SIG-M5 (cell line): Measurements from ENCODE around the gene THYN1.
"Not testable (repeated sequence)": the region's sequence is repeated elsewhere in the genome, so short reads cannot be mapped to it uniquely, and the experiment has no call there.

Experiments used
- DNase-seq: peaks from one replicate; lab custom pipeline; 2025; lab: John Stamatoyannopoulos, UW

The THYN1 gene

DNA sequence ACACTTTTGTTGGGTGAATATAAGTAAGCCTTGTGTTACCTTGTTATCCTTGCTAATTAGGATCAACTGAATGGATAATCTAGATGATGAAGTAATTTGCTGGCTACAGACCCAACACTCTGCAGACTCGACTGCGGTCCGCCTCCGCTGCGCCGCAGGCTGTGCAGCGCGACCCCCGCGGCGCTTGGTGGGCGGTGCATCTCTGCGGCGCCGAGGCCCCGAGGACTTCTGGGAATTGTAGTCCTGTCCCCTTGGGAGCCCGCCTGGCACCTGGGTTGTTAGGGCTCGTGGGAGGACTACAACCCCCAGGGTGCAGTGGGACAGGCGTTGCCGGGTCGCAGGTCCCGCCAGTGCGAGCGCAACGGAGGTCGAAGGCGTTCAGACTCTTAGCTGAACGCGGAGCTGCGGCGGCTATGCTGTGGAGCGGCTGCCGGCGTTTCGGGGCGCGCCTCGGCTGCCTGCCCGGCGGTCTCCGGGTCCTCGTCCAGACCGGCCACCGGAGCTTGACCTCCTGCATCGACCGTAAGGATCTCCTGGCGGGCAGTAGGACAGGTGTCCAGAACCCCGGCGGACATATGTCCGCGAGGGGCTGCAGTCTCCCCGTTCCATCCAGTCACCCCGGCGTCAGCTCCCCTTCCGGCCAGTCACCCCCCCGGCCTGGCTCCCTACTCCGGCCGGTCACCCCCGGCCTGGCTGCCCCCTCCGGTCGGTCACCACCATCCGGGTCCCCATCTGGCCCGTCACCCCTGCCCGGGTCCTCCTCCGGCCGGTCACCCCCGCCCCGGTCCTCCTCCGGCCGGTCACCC is at the start of gene THYN1, which contains the start of gene ACAD8:
TSS of gene THYN1 (minus strand) at position 165 of the 806 bp plus-strand sequence. CDS start 470 bp downstream, outside the sequence.
TSS of gene ACAD8 (plus strand) at position 381 of the 806 bp plus-strand sequence. CDS start at position 414, 33 bp downstream.
- peak; percentile 66 for DNase-seq

DNA sequence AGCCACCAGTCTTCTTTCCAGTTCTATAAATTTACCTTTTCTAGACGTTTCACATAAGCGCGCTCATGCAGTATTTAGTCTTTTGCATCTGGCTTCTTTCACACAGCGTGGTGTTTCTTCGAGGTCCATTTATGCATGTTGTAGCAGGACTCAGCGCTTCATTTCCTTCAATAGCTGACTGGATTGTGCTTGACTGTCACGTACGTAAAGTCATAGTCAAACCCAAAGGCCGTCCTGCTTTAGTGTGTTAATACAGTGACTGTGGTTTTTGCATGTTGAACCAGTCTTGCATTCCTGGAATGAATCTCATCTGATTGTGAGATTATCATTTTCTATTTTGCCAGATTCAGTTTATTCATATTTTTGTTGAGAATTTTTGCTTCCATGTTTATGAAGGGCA is 41.5 kb upstream of the THYN1 start:
- DNase-seq = no peak

DNA sequence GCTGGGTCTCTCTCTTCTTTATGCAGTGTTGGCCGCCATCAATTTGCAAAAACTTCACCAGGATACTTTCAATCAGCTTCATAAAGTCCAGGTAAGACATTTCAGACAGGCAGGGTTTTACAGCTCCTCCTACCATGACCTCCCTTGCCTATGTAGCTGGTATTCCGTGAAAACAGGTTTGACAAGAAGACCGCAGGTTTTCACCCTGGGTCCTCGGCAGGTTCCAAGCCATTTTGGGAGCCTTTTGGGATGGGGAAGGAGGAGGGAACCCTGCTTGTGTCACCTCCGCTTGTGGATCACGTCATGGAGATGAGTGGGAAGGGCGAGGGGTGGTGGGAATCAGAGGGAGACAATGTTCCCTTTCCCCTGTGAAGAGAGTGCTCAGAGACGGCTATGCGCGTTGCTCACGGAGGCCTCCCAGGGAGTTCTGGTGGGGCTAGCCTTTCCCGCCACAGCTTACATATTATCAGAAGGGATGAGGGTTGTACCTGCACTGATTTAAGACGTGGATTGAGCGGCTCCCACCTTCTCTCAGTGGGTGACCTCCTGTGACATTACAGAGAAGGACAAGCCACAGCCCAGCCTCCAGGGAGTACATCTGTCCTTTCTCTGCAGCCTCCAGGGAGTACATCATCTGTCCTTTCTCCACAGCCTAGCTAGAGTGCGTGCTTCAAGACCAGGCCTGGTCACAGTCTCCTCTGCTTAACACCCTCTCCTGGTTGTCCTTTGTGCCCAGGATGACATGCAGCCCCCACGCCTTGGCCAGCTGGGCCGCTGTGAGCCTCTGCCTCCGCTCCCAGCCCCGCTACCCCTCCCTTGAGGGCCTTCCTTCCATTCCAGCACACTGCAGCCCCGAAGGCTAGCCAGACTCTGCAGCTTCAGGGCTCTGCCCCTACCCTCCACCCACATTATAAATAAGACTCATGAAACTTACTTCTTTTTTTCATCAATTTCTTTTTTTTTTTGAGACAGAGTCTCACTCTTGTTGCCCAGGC is 40.3 kb upstream of the THYN1 start:
- no peak for DNase-seq

DNA sequence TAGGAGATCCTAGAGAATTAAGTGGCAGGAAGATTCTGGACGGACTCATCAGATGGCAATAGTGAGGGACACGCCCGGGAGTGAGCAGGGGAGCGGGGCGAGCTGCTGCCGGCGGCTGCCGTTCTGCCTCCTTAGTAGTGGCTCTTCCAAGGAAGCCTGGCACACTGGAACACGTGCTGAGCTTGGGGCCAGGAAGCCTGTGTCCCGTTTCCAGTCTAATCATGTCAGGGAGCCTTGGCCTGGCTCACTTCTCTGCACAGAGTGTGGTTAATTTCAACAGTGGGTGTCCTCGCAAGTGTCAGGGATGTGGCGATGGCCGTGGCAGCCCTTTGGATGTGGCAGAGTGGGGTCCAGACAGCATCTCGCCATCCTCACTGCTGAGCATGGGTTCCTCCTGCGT is 39.5 kb upstream of the THYN1 start:
- no peak for DNase-seq

DNA sequence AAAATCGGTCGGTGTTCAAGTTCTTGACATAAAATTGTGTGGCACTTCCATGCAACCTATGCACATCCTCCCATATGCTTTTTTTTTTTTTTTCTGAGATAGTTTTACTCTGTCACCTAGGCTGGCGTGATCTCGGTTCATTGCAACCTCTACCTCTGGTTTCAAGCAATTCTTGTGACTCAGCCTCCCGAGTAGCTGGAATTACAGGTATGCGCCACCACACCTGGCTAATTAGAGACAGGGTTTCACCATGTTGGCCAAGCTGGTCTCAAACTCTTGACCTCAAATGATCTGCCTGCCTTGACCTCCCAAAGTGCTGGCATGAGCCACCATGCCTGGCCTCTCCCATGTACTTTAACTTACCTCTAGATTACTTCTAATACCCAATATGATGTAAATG is 38.0 kb upstream of the THYN1 start:
- DNase-seq = no peak

DNA sequence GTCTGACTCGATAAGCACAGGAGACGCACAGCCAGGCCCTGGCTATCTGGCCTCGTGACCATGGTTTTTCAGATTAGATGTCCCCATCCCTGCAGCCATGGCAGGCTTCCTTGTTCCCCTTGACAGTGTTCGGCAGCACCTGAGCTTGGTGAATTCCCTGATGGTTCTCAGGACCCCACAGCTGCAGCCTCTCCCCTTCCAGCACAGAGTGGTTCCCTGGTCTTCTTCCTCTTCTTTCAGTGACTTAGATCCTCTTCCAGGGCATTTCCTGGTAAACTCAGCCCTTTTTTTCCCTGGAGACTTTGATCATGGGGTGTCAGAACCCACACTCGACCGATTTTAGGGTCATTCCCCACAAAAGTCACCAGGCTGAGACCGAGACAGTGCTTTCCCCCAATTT is 37.5 kb upstream of the THYN1 start:
- no peak for DNase-seq

DNA sequence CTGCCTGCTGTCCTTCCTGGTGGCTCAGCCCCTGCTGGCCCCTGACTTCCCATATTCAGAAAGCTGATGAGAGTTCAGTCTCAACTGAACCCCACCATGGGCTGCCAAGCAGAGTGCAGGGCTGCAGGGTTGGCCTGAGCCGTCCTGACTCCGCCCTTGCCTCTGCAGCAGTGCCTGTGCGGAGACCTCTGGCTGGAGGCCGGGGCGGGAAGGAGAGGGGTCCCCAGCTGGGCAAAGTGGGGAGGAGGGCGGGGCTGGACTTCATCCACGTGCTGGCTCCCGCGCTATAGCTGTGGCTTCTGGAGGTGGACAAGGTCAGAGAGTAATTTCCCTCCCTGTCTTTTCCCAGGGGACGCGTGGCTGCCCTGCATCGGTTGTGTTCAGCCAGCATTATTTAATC is 36.6 kb upstream of the THYN1 start:
- DNase-seq = no peak

DNA sequence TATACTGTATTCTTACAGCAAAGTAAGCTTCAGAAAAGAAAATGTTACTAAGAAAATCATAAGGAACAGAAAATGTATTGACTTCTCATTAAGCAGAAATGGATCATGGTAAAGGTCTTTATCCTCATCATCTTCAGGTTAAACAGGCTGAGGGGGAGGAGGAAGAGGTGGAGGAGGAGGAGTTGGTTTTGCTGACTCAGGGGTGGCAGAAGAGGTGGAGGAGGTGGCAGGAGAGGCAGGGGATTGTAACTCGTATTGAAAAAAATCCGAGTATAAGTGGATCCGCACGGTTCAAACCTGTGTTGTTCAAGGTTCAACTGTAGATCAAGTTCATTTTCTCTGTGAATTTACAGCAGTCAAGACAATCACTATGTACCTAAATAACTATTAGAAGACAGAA is 36.0 kb upstream of the THYN1 start:
- no peak for DNase-seq

DNA sequence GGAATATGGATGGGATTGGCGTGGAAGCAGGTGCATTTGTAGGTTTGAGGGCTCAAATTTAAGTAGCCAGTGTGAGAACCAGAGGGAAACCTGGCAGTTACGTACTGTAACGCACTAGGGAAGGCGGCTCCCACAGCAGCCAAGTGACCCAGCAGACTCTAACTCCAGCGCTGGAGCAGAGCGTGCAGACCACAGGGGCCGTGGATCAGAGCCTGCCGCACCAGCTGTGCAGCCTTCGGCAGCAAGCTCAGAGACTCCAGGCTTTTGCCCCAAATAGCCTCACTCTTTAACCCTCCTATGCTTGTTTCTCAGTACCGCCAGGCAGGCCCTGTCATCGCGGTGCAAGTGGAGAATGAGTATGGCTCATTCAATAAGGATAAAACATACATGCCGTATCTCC is 35.3 kb upstream of the THYN1 start:
- DNase-seq = no peak

DNA sequence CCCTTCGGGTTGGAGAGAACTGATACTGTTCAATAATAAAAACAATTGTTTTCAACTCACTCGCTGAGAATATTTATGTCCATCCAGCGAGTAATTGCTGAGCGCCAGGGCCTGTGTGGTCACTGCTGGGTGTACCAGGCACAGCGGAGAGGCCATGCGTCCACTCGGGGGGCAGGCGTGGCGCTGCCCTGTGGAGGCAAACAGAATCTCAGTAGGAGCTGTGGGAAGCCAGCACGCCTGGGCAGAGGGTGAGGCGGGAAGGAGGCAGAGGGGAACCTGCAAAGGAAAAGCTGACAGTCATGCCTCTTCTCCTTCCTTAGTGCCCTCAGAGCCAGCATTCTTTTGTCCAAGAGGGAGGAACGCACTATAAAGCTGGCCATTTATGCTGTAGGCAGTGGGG is 34.4 kb upstream of the THYN1 start:
- no peak for DNase-seq

DNA sequence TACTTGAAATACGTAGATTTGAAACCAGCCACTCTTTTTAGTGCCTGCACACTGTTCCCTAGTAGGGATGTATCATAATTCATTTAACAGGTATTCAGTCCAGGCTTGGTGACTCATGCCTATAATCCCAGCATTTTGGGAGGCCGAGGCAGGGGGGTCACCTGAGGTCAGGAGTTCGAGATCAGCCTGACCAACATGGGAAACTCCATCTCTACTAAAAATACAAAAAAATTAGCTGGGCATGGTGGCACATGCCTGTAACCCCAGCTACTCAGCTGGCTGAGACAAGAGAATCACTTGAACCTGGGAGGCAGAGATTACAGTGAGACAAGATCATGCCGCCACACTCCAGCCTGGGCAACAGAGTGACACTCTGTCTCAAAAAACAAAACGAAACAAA is 31.2 kb upstream of the THYN1 start:
- DNase-seq = not testable (repeated sequence)

DNA sequence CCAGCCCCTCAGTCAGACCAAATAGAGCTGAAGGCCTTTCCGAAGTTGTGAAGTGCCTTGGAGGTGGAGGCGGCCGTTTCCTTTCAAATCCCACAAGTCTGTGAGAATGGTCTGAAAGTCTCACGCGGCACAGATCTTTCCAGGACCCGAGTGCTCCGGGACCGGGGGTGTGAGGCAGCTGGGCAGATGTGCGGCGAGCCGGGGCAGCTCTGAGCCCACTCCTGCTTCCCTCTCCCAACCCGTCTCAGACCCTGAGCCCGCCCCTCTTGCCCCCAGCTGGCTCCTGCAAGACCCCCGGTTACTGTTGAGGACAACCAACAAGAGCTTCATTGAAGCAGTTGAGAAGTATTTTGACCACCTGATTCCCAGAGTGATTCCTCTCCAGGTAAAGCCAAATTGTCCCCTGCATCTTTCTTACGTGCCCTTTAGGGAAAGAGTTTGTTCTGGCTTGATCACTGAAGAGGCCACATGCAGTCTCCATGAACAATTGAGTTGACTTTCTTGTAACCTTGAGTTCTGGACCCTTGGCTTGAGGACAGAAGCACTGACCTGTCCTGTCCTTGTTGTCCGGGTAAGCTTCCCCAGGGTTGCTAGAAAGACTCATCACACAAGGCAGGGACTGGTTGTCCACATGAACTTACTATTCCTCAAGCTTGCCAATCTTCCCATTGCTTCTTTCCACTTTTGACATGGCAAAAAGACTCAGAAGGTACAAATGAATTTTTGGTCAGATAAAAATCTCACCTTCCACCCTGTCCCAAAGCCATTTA is 30.5 kb upstream of the THYN1 start:
- DNase-seq = no peak

DNA sequence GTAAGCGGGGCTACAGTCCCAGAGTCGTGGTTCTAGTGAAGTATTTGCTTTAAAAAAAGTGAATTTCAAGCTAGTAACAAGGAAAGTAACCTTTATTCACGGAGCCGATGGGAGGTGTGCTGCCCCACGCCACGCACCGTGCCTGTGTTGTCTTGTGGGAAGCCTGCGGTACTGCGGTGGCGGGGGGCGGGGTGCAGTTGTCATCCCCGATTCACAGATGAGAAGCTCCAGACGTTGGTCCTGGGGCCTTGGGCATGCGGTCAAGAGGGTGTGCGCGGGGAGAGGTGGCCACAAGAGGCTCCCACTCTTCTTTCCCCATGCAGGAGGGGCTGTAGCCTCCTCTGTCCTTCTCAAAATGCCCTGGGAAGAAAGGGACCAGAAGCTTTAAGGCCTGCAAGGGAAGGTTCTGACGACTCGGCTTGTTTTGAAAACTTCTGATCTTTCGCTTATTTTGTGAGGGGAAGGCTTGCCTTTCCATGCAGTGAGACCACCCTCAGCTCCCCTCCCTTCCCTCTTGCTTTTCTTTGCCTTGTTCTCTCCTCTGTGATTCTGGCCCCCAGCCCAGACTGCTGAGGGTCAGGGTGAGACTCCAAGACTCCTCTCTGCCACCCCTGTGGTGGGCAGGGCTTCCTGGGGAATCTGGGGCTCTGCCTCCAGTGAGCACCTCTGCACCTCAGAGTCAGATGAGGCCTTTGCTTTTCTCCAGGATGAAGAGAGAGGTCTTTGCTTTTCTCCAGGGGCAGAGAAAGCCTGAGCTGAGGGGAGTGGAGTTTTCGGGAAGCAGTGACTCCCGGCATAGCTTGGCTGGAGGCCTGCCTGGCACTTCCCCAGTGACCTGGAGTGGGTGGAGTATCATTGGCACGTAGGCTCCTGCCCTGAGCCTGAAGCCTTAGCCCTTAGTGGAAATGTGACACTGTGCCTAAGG is 29.2 kb upstream of the THYN1 start:
- no peak for DNase-seq

DNA sequence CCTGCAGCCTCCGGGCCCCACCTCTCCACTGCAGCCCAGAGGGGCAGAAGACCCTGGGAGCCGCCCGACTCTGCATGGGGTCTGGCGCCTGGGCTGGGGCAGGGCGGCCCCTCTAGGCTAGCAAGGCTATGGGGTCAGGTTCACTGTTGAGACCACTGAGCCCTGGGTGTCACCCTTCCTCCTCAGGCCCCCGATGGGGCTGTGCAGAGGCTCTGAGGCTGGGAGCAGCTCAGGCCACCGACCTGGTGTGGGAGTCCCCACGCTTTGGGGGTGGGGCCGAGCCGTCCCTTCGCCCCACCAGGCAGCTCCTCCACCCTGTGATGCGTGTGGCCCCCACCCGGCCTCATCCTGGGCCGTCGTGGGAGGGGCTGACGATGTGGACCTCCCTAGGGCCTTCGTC is 28.5 kb upstream of the THYN1 start:
- DNase-seq = not testable (repeated sequence)

DNA sequence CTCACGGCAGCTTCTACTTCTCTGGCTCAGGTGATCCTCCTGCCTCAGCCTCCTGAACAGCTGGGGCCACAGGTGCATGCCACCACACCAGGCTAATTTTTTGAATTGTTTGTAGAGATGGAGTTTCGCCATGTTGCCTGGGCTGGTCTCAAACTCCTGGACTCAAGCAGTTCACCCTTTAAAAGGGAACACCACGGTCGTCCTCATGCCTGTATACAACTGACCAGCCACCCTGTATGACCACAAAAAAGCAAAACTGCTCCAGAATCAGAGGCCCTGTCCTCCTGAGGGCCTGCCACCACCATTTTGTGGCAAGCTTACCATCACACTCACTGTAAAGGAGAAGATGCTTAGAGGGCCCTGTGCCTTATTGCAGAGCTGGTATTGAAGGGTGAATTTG is 25.2 kb upstream of the THYN1 start:
- DNase-seq = no peak

DNA sequence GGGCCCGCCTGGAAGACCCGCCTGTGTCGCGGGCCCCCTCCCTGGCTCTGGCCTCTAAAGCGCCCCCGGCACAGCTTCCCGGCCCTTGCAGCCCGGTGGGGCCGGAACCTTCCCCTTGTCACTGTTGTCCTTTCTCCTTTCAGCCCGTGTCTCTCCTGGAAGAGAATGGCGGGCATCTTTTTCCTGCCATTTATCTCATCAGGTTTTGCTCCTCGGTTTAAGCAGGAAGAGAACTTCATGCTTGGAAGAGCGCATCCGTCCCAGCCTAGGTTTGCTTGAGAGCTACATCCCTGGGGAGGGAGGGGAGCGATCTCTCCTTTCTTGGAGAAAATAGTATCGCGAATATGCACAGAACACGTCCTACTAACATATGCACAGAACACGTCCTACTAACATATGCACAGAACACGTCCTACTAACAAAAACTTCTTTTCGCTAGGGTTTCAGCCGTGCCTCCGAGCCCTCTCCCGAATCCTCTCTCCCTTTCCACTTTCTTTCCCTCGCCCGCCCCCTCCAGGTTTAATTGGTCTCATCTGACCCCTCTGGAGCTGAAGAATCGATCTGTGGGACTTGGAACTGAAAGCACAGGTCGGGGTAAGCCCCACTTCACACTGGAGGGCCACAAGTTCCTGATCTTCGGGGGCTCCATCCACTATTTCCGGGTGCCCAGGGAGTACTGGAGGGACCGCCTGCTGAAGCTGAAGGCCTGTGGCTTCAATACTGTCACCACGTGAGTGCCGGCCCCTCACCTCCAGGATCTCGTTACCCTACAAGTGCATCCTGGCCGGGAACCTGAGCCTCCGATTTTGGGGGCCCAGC is 24.2 kb upstream of the THYN1 start:
- DNase-seq = no peak

DNA sequence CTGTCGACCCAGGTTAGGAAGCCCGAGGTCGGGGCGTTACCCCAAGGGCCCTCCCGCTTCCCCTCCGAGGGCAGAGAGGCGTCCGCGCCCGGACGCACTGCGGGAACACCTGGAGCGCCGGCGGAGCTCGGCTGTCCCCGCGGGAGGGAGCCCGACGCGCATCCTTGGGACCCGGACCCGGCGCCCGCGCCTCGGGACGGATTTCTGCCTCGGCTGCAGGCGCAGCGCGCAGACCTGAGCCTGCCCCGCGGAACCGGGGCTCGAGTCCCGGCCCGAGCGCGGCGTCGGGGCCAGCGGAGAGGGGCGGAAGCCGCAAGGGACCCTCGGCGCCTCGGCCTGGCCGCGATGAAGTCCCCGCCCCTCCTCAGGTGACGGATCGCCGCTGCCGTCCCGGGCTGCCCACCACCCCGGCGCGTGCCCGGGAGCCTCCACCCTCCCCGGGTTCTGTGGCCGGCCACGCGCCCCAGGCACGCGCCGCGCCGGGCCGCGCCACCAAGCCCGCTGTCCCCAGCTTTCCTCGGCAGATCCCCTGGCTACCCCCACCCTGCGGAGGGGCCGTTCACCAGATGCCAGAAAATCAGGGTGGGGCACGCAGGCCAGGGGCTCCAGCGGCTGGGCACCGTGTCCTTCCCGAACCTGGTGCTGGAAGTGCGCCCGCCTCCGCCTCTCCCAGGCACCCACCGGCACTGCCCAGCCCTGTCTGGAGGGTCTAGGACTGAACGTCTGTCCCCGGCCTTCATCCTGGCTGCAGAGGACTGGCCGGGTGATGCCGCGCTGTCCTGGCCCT is 23.4 kb upstream of the THYN1 start:
- DNase-seq = no peak

DNA sequence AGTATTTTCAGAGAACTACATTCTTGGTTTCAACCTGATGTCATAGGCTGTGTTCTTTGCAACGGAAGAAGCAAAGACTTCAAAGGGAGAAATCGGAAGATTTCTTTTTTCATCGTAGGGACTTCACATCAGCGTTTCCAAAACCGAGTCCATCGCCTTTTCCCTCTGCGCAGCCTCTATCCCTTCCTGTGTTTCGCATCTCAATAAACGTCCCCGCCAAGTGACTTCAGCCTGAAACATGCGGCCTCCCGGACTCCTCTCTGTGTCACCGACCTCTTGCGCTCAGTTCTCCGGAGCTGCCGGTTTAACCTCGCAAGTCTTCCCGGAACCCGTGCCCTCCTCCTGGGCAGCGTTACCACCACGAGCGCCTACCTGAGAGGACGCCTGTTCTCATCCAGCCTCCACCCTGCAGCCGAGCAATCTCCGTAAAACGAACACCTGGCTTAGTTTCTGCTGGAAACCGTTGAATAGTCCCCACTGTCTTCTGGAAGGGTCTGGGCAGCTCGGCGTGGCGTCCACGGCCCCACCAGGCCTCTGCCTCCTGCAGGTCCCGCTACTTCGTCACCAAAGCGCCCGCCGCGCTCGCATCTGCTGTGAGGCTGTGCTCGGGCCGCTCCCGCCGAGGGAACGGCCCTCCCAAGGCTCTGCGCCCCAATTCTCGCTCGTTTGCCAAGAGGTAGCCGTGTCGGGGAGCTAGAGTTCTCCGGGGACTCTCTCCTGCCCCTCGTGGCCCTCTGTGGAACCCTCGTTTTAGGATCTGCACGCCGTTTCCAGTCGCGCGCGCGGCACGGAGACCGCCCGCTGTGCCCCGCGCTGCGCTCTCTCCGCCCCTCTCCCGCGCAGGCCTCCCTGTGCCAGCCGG is 22.6 kb upstream of the THYN1 start, which contains the start of gene GLB1L3:
TSS of gene GLB1L3 (plus strand) at position 846 of the 862 bp plus-strand sequence. CDS start 362 bp downstream, outside the sequence.
- DNase-seq = no peak
